ENCODE measurements around the gene ETV6.

DNA sequence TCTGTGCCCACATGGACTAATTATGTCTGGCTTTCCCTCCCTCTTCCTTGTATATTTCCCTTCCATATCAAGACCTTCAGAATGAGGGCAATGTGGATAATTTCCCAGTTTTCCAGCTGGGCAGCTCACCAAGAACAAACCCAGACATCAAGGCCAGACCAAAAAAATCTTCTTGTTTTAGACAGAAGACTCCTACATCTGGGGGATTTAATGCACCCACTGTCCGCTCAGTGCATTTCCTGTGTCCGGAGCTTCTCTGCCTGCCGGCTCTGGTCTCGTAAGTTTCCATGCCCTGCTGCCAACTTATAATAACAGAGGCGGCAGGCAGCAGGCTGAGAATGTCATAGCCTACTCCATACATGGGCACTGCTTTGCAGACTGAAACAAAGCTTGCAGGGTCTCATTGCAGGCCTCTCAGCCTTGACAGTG lies 214.0 kb downstream of the ETV6 start:
- TF ChIP-seq, protein P1, sequence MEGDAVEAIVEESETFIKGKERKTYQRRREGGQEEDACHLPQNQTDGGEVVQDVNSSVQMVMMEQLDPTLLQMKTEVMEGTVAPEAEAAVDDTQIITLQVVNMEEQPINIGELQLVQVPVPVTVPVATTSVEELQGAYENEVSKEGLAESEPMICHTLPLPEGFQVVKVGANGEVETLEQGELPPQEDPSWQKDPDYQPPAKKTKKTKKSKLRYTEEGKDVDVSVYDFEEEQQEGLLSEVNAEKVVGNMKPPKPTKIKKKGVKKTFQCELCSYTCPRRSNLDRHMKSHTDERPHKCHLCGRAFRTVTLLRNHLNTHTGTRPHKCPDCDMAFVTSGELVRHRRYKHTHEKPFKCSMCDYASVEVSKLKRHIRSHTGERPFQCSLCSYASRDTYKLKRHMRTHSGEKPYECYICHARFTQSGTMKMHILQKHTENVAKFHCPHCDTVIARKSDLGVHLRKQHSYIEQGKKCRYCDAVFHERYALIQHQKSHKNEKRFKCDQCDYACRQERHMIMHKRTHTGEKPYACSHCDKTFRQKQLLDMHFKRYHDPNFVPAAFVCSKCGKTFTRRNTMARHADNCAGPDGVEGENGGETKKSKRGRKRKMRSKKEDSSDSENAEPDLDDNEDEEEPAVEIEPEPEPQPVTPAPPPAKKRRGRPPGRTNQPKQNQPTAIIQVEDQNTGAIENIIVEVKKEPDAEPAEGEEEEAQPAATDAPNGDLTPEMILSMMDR (optimal IDR thresholded peaks at IDR 0.05 in 1 of 3, IDR thresholded peaks at IDR 0.05 in 1 of 3, conservative IDR thresholded peaks at IDR 0.05 in 1 of 3; ENCODE audit: extremely low read depth in 1 of 3, insufficient read depth in 2 of 3, low read length in 3 of 3) = no peak
- no peak for TF ChIP-seq EZH2 (IDR thresholded peaks at IDR 0.05; ENCODE audit: low read length)
